ENCODE data around the gene CHURC1.

DNA sequence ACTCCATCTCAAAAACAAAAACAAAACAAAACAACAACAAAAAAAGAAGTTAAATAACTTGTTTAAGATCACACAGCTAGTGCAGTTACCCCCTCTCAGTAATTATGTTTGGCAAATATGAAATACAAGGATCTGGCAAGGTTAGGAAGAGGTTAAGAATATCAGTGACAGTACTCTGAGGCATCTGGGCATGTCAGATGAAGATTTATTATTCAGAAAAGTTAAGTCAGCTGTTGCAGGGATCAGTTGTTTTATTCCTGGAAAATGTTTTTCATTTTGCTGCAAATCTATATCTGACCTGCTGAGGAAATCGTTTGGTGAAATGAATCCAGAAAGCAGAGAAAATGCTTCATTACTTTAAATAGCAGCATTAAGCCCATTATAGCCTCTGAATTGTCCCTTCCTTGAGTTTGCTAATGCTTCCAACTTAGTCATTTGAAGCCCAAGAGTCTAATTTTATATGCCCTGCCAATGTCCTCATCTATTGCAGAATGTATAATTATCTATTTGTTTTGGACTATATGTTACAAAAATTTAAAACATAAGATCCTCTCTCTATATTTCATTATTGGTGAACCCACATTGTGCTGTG is 20.2 kb downstream of the CHURC1 start:
- TF ChIP-seq, protein P1, sequence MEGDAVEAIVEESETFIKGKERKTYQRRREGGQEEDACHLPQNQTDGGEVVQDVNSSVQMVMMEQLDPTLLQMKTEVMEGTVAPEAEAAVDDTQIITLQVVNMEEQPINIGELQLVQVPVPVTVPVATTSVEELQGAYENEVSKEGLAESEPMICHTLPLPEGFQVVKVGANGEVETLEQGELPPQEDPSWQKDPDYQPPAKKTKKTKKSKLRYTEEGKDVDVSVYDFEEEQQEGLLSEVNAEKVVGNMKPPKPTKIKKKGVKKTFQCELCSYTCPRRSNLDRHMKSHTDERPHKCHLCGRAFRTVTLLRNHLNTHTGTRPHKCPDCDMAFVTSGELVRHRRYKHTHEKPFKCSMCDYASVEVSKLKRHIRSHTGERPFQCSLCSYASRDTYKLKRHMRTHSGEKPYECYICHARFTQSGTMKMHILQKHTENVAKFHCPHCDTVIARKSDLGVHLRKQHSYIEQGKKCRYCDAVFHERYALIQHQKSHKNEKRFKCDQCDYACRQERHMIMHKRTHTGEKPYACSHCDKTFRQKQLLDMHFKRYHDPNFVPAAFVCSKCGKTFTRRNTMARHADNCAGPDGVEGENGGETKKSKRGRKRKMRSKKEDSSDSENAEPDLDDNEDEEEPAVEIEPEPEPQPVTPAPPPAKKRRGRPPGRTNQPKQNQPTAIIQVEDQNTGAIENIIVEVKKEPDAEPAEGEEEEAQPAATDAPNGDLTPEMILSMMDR (IDR thresholded peaks at IDR 0.05; ENCODE audit: borderline replicate concordance, extremely low read depth, low read length, poor library complexity, severe bottlenecking): no peak
- no peak for TF ChIP-seq EZH2 (IDR thresholded peaks at IDR 0.05; ENCODE audit: borderline replicate concordance, low read depth, low read length, severe bottlenecking)
